ENCODE results near the gene SLC41A3.
A peak's percentile ranks its signal among the peaks of the same experiment; 100 is the strongest.

SLC41A3 gene

GRCh38 chr3:126083913-126084767, at the start of gene SLC41A3:
SLC41A3 (minus strand) TSS chr3:126084124; CDS start chr3:126068219, 15,905 bp downstream.
- peak; percentile 51 for DNase-seq

GRCh38 chr3:126133606-126134005, 49.7 kb upstream of the SLC41A3 start:
- no peak for DNase-seq

- no peak for DNase-seq
Observed at GRCh38 chr3:126132751-126133511, 49.0 kb upstream of the SLC41A3 start.

- no peak for DNase-seq
Observed at GRCh38 chr3:126131881-126132750, 48.2 kb upstream of the SLC41A3 start.

GRCh38 chr3:126130981-126131745, 47.2 kb upstream of the SLC41A3 start:
- no peak for DNase-seq

- no peak for DNase-seq
Observed at GRCh38 chr3:126130081-126130855, 46.3 kb upstream of the SLC41A3 start.

- DNase-seq: no peak
Observed at GRCh38 chr3:126129398-126129891, 45.5 kb upstream of the SLC41A3 start.

GRCh38 chr3:126128504-126129397, 44.8 kb upstream of the SLC41A3 start:
- DNase-seq: no peak

- no peak for DNase-seq
Observed at GRCh38 chr3:126127904-126128303, 44.0 kb upstream of the SLC41A3 start.

GRCh38 chr3:126127452-126127851, 43.5 kb upstream of the SLC41A3 start:
- DNase-seq: no peak

- no peak for DNase-seq
Observed at GRCh38 chr3:126126811-126127431, 43.0 kb upstream of the SLC41A3 start.

GRCh38 chr3:126126286-126126685, 42.4 kb upstream of the SLC41A3 start:
- no peak for DNase-seq

GRCh38 chr3:126125781-126126251, 41.9 kb upstream of the SLC41A3 start:
- no peak for DNase-seq

- no peak for DNase-seq
Observed at GRCh38 chr3:126125341-126125740, 41.4 kb upstream of the SLC41A3 start.

GRCh38 chr3:126124896-126125295, 41.0 kb upstream of the SLC41A3 start:
- DNase-seq: no peak

- DNase-seq: peak; percentile 9
Observed at GRCh38 chr3:126124148-126124868, 40.4 kb upstream of the SLC41A3 start.

- no peak for DNase-seq
Observed at GRCh38 chr3:126121632-126122031, 37.7 kb upstream of the SLC41A3 start.

GRCh38 chr3:126121074-126121473, 37.1 kb upstream of the SLC41A3 start:
- DNase-seq: no peak

GRCh38 chr3:126119976-126120375, 36.1 kb upstream of the SLC41A3 start:
- no peak for DNase-seq
